ENCODE results near the gene UBE4B. TPM values are rescaled to one million over a fixed set of nuclear protein-coding genes. Genes with fewer than 3 reads are reported as not detected.

Gene UBE4B
- 59.4 and 83.6 TPM in 2 replicates for total RNA-seq

DNA sequence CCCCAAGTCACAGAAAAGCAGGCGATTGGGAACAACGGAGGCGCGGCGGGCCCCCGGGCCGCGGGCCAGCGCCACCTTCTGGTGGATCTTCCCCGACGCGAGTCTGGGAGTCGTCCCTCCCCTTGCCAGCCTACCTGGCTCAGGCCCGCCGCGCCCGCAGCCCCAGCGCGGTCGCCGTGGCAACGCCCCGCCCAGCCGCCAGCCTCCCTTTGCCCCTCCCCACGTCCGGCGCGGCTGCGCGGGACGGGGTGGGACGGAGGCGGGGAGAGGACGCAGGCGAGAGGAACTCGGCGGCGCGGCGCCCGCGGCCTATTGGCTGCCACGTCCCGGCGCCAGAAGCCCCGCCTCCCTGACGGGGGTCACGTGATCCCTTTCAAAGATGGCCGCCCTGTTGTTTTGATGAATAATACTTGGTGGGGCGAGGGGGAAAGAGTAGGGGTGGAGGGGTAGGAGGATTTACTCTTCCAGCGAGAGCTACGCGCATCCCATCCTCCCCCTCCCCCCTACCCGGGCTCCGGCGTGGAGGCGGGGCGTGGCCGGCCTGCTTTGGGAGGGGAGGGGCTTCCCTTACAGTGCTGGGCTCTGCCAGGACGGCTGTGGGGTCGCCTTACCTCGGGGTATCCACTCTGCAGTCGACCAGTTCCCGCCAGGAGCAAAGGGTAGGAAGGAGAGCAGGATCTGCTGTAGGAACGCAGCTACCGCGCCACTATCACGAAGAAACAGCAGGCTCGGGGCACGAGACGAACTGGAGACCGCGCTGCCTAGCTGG lies at the start of gene UBE4B:
TSS of gene UBE4B (plus strand) at position 369 of the 769 bp plus-strand sequence. CDS start 713 bp downstream, outside the sequence.

DNA sequence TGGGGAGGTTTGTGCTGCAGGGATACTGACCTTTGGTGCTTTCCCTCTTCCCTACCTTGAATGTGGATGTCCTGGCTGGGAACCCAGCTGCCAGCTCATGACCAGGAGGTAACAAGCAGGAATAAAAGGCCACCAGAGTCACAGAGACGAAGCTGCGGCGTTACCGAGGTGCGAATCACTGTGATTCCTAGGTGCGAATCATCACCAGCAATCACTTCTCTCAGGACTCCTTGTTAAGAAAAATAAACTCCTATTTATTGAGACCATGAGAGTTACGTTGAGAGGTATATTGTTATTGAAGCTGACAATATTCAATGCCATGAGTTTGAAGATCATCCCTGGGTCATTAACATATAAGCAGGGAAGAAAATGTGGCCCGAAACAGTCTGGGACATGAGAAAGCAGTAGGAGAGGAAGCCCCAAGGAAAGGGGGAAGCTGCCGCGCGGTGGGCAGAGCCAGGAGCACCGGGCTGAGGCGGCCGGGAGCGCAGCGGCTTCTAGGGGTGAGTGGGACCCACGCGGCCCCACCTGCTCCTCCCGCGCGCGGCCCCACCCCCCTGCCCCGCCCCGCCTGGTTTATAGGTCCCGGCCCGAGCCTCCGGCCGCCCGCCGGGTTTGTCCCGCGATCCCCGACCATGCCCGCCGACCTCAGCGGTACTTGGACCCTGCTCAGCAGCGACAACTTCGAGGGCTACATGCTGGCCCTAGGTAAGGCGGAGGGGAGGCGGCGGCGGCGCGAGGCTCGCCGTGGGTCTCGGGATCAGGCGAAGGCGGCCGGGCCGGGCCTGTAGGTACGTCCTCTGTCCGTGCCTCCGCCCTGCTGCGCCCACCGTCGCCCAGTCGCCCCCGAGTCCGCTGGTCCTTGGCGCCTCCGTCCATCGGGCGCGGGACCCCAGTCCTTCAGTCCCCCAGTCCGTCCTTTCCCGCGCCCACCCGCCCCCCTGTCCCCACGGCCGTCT lies 35.9 kb upstream of the UBE4B start, which contains the start of gene RBP7:
TSS of gene RBP7 (plus strand) at position 605 of the 959 bp plus-strand sequence. CDS start at position 636, 31 bp downstream.

DNA sequence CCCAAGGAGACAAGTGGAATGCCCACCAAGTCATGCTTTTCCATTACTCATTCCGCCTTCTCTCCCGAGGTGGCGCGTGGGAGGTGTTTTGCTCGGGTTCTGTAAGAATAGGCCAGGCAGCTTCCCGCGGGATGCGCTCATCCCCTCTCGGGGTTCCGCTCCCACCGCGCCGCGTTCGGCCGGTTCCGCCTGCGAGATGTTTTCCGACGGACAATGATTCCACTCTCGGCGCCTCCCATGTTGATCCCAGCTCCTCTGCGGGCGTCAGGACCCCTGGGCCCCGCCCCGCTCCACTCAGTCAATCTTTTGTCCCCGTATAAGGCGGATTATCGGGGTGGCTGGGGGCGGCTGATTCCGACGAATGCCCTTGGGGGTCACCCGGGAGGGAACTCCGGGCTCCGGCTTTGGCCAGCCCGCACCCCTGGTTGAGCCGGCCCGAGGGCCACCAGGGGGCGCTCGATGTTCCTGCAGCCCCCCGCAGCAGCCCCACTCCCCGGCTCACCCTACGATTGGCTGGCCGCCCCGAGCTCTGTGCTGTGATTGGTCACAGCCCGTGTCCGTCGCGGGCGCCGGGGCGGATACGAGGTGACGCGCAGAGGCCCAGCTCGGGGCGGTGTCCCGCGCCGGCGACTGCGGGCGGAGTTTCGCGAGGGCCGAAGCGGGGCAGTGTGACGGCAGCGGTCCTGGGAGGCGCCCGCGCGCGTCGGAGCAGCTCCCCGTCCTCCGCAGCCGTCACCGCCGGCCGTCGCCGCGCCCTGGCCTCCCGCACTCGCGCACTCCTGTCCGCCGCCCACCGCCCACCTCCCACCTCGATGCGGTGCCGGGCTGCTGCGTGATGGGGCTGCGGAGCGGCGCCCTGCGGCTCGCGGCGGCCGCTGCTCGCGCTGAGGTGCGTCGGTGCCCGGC lies 177.4 kb downstream of the UBE4B start, which contains the start of gene KIF1B:
TSS of gene KIF1B (plus strand) at position 666 of the 906 bp plus-strand sequence. CDS start 21,759 bp downstream, outside the sequence.

Small RNAs within 50 kb of the gene (small RNA-seq; reads per million reads assigned to genes)
- gene MIR1273D (ENCODE audit: low replicate concordance): not detected
- gene RNU6-828P (ENCODE audit: low replicate concordance): not detected

Other genes starting within 250 kb of the UBE4B start
- gene CLSTN1, start 209.0 kb upstream of the UBE4B start, total RNA-seq: 84.2 and 190 TPM in 2 replicates
- gene CTNNBIP1, start 122.7 kb upstream of the UBE4B start, total RNA-seq: 15.3 and 42.4 TPM in 2 replicates
- 26.7 and 34.1 TPM in 2 replicates for gene LZIC, start 89.6 kb upstream of the UBE4B start, total RNA-seq
- gene NMNAT1, start 89.5 kb upstream of the UBE4B start, total RNA-seq: 7.2 and 7.4 TPM in 2 replicates
- gene RBP7, start 35.7 kb upstream of the UBE4B start, total RNA-seq: not detected in 2 replicates
- 25.6 and 28.3 TPM in 2 replicates for gene KIF1B, start 177.6 kb downstream of the UBE4B start, total RNA-seq